ENCODE measurements around the gene BAG3. TPM values are rescaled to one million over a fixed set of nuclear protein-coding genes. Genes with fewer than 3 reads are reported as not detected.
"Not testable (repeated sequence)": the region's sequence is repeated elsewhere in the genome, so short reads cannot be mapped to it uniquely, and the experiment has no call there.

The BAG3 gene
- 10 to 100 TPM; 20.9 to 24.3 TPM for total RNA-seq

DNA sequence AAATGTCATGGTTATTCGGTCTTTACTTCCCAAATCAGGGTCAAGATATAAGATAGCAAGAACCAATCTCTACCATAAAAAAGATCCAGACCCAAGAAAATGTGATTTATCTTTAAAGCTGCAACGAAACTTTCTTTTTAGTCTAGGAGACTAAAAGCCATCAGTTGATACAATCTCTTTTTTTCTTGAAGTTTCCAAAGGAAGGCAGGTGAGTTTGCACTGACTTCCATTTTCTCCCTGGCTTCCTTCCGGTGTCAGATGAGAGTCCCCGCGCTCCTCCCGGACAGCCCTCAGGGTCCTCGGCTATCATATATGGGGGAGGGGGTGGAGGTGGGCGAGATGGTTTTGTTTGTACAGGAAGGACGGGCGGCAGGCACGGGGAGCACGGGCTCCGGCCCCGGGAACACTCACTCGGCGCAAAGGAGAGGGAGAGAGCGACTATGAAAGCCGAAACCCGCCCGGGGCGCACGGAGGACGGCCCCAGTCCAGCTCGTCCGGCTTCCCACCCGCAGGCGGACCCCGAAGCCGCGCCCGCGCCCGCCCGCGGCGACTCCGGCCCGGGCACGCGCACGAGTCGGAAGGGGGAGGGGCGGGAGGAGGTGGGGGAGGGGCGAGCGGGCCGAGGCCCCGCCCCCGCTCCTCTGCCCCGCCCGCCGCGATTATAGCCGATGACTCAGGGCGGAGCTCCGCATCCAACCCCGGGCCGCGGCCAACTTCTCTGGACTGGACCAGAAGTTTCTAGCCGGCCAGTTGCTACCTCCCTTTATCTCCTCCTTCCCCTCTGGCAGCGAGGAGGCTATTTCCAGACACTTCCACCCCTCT, at the start of gene BAG3:
Gene BAG3 (plus strand): TSS at position 689 of the 822 bp plus-strand sequence. CDS start 296 bp downstream, outside the sequence.
- peak within 1 kb of the TSS; percentile 95 for H3K27ac Mint-ChIP-seq
- CTCF ChIA-PET: interaction anchor here (0.5 to 1.1 kb wide), 3 partner anchors 161 to 1024 kb away, joined by 3 read pairs; no protein-coding TSS in a partner anchor
- H3K27me3 Mint-ChIP-seq (ENCODE audit: low read depth): no peaks in the 10 kb centered on the region
- peak; percentile 82 for DNase-seq
- intact Hi-C loops (cut with micrococcal nuclease): loop anchor here (1.0 to 10.0 kb wide), 4 partner anchors 74 to 896 kb away; partner anchors contain the start of genes CACUL1 and RGS10
- H3K9me3 Mint-ChIP-seq: no peaks in the 10 kb centered on the region
- H3K36me3 Mint-ChIP-seq (ENCODE audit: low read depth): peaks cover 2% of the 10 kb centered on the region
- peaks cover 38% of the 10 kb centered on the region for H3K4me1 Mint-ChIP-seq (ENCODE audit: low read depth)
- H3K4me3 Mint-ChIP-seq: peak within 1 kb of the TSS; percentile 97

DNA sequence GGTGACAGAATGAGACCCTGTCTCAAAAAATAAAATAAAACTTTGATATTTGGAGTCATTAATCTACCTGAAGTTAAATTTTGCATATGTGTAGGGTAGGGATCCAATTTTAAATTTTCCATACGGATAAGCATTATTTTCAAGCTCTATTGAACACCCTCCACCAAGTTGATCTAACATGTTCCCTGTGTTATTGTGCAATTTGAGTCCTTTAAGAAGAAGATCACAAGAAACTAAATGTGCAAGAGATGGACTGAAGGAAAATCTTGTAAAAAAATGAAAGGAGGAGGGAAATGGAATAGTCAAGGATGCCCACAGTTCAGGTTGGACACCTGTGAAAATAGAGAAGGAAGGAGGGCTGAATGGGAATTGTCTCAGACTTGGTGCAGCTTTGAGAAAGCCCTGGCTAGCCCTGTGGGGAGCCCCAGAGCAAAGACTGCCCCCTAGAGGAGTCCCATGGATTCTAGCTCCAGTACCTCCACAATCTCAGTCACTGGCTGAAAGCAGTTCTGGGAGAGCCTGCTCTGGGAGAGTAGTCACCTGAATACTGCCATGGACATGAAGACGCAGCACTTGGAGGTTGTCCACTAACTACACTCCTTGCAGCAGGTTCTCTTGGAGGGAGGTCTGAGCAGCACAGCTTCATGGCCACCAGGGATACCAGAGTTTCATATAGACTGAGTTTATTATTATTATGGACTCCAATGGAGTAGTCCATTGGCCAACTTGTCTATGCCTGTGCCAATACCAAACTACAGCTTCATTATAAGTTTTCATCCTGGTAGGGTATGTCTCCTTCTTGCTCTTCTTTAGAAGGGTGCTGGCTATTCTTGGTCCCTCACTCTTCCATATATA, 48.7 kb upstream of the BAG3 start:
- Mint-ChIP-seq H3K27me3 (ENCODE audit: low read depth) (no peaks in the 10 kb centered on the region), H3K27ac (no peak overlapping the region), H3K4me3 (no peak overlapping the region), H3K4me1 (ENCODE audit: low read depth) (peaks cover 15% of the 10 kb centered on the region), H3K9me3 (no peaks in the 10 kb centered on the region), H3K36me3 (ENCODE audit: low read depth) (peaks cover 11% of the 10 kb centered on the region)
- DNase-seq: peak; percentile 74
- intact Hi-C loops (cut with micrococcal nuclease): loop anchor here (1.0 kb wide), 1 partner anchor 157 kb away; no protein-coding TSS in a partner anchor
- CTCF ChIA-PET: interaction anchor here (0.7 to 1.6 kb wide), 18 partner anchors 10 to 403 kb away, joined by 3 to 8 read pairs (median 3); no protein-coding TSS in a partner anchor

DNA sequence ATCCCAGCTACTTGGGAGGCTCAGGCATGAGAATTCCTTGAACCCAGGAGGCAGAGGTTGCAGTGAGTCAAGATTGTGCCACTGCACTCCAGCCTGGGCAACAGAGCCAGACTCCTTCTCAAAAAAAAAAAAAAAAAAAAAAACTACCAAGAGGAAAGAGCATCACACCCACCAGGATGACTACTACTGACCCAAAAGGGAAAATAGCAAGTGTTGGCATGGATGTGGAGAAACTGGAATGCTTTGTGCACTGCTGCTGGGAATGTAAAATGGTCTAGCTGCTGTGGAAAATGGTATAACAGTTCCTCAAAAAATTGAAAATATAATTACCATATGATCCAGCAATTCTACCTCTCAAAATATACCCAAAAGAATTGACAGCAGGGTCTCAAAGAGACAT, 46.7 kb upstream of the BAG3 start:
- peaks cover 6% of the 10 kb centered on the region for H3K36me3 Mint-ChIP-seq (ENCODE audit: low read depth)
- peaks cover 14% of the 10 kb centered on the region for H3K4me1 Mint-ChIP-seq (ENCODE audit: low read depth)
- CTCF ChIA-PET: no interaction called here
- DNase-seq: no peak
- intact Hi-C loops (cut with micrococcal nuclease): no loop called here
- no peak overlapping the region for H3K27ac Mint-ChIP-seq
- H3K9me3 Mint-ChIP-seq: no peaks in the 10 kb centered on the region
- no peaks in the 10 kb centered on the region for H3K27me3 Mint-ChIP-seq (ENCODE audit: low read depth)
- no peak overlapping the region for H3K4me3 Mint-ChIP-seq

DNA sequence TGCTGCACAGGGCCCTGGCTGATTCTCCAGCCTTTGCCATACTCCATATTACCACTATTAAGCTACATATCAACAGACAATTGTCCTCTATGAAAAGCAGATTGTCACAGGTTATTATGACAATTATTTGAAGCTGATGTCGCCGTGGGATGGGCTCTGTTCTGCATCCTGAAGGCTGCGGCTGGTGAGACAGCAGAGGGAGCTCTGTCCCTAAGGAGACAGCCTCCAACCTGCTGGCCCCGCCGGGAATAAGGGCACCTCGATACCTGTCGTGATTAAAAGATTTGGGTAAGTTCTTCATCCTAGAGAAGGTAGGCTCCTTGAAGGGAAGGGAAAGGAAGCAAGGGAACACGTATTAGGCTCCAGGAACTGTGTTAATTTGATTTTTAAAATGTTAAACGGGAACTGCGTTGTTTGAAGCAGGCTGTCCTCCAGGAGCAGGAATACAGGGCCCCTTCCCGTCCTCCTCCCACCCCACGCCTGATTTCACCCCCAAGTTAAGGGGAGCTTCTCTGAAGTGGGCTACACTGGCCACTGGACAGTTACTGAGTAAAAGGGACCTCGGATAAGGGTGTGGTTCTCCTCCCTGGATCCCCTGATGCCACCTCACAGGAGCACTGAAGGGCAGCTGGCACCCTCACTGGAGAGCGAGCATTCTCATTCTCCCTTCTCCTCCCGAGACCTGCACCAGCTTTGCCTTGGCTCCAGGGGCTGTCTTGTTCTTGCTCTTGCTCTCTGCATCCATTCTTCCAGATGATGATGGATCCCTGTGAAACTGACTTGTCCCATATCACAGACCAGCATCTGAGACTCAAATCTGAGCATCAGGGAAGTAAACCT, 42.6 kb upstream of the BAG3 start:
- Mint-ChIP-seq H3K27me3 (ENCODE audit: low read depth) (no peaks in the 10 kb centered on the region), H3K4me3 (peak overlapping the region; percentile 33), H3K4me1 (ENCODE audit: low read depth) (peaks cover 9% of the 10 kb centered on the region), H3K36me3 (ENCODE audit: low read depth) (no peaks in the 10 kb centered on the region), H3K27ac (no peak overlapping the region), H3K9me3 (peaks cover 2% of the 10 kb centered on the region)
- CTCF ChIA-PET: interaction anchor here (0.6 to 2.1 kb wide), 16 partner anchors 9 to 408 kb away, joined by 3 to 9 read pairs (median 4); no protein-coding TSS in a partner anchor
- peak; percentile 68 for DNase-seq
- intact Hi-C loops (cut with micrococcal nuclease): loop anchor here (1.0 kb wide), 4 partner anchors 44 to 729 kb away; no protein-coding TSS in a partner anchor

DNA sequence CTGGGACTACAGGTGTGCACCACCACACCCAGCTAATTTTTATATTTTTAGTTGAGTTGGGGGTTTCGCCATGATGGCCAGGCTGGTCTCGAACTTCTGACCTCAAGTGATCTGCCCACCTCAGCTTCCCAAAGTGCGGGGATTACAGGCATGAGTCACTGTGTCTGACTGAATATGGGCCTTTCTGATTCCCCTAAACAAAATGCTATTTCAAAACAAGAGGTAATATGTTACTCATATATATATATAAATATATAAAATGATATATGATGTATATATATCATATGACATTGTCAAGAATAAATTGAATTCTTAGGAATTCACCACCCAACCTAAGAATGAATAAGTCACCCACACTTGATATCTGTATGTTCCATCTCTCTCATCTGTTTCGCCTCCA, 41.7 kb upstream of the BAG3 start:
- intact Hi-C loops (cut with micrococcal nuclease): no loop called here
- H3K27me3 Mint-ChIP-seq (ENCODE audit: low read depth): no peaks in the 10 kb centered on the region
- H3K36me3 Mint-ChIP-seq (ENCODE audit: low read depth): no peaks in the 10 kb centered on the region
- DNase-seq: no peak
- H3K9me3 Mint-ChIP-seq: peaks cover 2% of the 10 kb centered on the region
- H3K4me1 Mint-ChIP-seq (ENCODE audit: low read depth): peaks cover 9% of the 10 kb centered on the region
- CTCF ChIA-PET: interaction anchor here (0.6 to 0.8 kb wide), 3 partner anchors 50 to 1482 kb away, joined by 3 to 6 read pairs (median 5); no protein-coding TSS in a partner anchor
- H3K27ac Mint-ChIP-seq: no peak overlapping the region
- H3K4me3 Mint-ChIP-seq: no peak overlapping the region

DNA sequence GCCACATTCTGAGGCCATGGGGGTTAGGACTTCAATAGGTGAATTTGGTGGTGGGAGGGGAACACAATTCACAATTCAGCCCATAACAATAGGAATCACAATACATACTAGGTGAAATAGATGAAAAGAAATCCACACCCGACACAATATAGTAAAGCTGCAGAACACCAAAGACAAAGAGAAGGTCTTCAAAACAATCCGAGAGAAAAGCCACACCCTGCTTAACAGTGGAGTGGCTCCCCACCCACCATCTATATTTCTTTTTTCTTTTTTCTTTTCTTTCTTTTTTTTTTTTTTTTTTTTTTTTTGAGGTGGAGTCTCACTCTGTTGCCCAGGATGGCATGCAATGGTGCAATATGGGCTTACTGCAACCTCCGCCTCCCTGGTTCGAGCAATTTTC, 39.7 kb upstream of the BAG3 start:
- Mint-ChIP-seq H3K4me1 (ENCODE audit: low read depth) (peaks cover 9% of the 10 kb centered on the region), H3K27ac (no peak overlapping the region), H3K4me3 (no peak overlapping the region), H3K9me3 (peaks cover 2% of the 10 kb centered on the region), H3K36me3 (ENCODE audit: low read depth) (no peaks in the 10 kb centered on the region), H3K27me3 (ENCODE audit: low read depth) (no peaks in the 10 kb centered on the region)
- intact Hi-C loops (cut with micrococcal nuclease): no loop called here
- DNase-seq: no peak
- CTCF ChIA-PET: no interaction called here

DNA sequence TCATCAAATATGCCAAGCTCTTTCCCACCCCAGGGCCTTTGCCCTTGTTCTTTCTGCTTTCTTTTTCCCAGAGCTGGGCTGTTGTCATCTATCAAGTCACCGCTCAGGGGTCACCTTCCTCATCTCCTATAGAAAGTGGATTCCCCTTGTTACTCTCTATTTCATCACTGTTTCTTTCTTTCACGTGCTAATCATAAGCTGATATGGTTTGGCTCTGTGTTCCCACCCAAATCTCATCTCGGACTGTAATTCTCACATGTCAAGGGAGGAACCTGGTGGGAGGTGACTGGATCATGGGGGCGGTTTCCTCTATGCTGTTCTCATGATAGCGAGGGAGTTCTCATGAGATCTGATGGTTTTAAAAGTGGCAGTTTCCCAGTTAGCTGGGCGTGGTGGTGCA, 37.4 kb upstream of the BAG3 start:
- Mint-ChIP-seq H3K4me3 (no peak overlapping the region), H3K4me1 (ENCODE audit: low read depth) (peaks cover 5% of the 10 kb centered on the region), H3K27ac (no peak overlapping the region), H3K27me3 (ENCODE audit: low read depth) (no peaks in the 10 kb centered on the region), H3K36me3 (ENCODE audit: low read depth) (no peaks in the 10 kb centered on the region), H3K9me3 (peaks cover 2% of the 10 kb centered on the region)
- CTCF ChIA-PET: interaction anchor here (0.9 to 1.2 kb wide), 2 partner anchors 11 kb away, joined by 3 read pairs; no protein-coding TSS in a partner anchor
- intact Hi-C loops (cut with micrococcal nuclease): no loop called here
- DNase-seq: no peak

DNA sequence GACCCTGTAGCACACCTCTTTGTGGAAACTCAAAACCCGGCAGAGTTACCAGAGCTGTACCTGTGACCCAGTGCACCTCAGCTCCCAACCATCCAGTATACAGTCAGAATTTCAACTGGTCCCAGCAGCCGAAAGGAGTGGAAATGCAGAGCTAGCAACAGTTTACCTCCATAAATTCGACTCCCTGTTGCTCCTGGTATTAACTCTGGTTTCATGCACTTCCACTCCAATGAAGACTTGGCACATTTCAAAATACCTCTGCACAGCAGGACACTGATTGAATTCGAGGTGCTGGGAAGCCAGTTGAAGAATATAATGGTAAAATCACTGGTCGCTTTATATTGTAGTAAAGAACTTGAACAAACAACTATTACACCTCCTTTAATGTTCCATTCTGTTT, 36.5 kb upstream of the BAG3 start:
- intact Hi-C loops (cut with micrococcal nuclease): no loop called here
- no peak for DNase-seq
- Mint-ChIP-seq H3K27me3 (ENCODE audit: low read depth) (no peaks in the 10 kb centered on the region), H3K27ac (no peak overlapping the region), H3K36me3 (ENCODE audit: low read depth) (no peaks in the 10 kb centered on the region), H3K4me1 (ENCODE audit: low read depth) (no peaks in the 10 kb centered on the region), H3K4me3 (no peak overlapping the region), H3K9me3 (peaks cover 2% of the 10 kb centered on the region)
- CTCF ChIA-PET: interaction anchor here (0.6 to 0.9 kb wide), 2 partner anchors 10 to 911 kb away, joined by 3 read pairs; no protein-coding TSS in a partner anchor

DNA sequence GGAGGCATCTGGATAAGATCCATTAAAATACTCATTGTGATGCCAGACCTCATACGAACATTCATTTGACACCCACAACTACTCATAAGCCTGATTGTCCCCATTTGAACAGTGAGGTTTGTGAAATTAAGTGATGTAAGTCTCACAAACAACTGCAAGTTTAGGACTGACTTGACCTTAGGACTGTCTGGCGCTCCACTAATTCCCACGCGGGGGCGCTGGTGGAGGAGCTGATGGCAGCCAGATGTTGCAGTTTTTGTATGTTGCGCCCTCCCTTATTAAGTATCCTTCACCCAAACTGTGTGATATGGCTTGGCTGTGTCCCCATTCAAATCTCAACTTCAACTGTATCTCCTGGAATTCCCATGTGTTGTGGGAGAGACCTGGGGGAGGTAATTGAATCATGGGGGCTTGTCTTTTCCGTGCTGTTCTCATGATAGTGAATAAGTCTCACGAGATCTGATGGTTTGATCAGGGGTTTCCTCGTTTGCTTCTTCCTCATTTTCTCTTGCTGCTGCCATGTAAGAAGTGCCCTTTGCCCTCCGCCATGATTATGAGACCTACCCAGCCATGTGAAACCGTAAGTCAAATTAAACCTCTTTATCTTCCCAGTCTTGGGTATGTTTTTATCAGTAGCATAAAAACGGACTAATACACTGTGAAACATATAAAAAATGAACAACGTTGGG, 34.2 kb upstream of the BAG3 start:
- Mint-ChIP-seq H3K27ac (no peak overlapping the region), H3K4me1 (ENCODE audit: low read depth) (peaks cover 3% of the 10 kb centered on the region), H3K4me3 (no peak overlapping the region), H3K36me3 (ENCODE audit: low read depth) (no peaks in the 10 kb centered on the region), H3K9me3 (no peaks in the 10 kb centered on the region), H3K27me3 (ENCODE audit: low read depth) (no peaks in the 10 kb centered on the region)
- peak; percentile 43 for DNase-seq
- intact Hi-C loops (cut with micrococcal nuclease): no loop called here
- CTCF ChIA-PET: interaction anchor here (0.6 to 1.8 kb wide), 5 partner anchors 10 to 271 kb away, joined by 3 to 11 read pairs (median 4); no protein-coding TSS in a partner anchor

DNA sequence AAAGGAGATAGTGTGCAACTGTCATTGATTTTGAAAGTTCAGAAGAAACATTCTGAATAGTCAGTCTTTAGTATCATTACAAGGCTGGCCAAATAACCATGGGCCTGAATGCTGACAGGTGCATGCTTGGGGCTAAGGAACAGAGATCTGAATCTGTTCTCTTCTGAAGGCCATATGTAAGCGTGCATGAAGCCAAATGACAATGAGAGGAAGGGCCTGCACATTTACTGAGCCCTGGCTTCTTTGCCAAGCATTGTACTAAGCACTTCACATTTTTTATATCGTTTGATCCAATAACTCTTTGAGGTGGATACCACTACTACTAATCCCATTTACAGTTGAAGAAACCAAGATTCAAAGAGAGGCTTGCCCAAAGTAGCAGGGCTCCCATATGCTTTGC, 32.0 kb upstream of the BAG3 start:
- CTCF ChIA-PET: interaction anchor here (1.0 kb wide), 1 partner anchor 34 kb away, joined by 4 read pairs; no protein-coding TSS in a partner anchor
- intact Hi-C loops (cut with micrococcal nuclease): no loop called here
- no peak overlapping the region for H3K4me3 Mint-ChIP-seq
- H3K27me3 Mint-ChIP-seq (ENCODE audit: low read depth): no peaks in the 10 kb centered on the region
- peaks cover 3% of the 10 kb centered on the region for H3K4me1 Mint-ChIP-seq (ENCODE audit: low read depth)
- H3K36me3 Mint-ChIP-seq (ENCODE audit: low read depth): no peaks in the 10 kb centered on the region
- DNase-seq: no peak
- H3K9me3 Mint-ChIP-seq: no peaks in the 10 kb centered on the region
- no peak overlapping the region for H3K27ac Mint-ChIP-seq

DNA sequence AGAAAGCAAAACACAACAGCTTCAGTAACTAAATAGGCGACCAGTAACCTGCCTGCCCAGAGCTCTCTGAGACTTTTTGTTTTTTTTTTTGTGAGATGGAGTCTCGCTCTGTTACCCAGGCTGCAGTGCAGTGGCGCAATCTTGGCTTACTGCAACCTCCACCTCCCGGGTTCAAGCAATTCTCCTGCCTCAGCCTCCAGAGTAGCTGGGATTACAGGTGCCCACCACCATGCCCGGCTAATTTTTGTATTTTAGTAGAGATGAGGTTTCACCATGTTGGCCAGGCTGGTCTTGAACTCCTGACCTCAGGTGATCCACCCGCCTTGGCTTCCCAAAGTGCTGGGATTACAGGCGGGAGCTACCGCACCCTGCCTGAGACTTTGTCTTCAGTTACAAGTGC, 31.4 kb upstream of the BAG3 start:
- intact Hi-C loops (cut with micrococcal nuclease); H3K4me3 Mint-ChIP-seq; H3K27ac Mint-ChIP-seq; H3K9me3 Mint-ChIP-seq; H3K36me3 Mint-ChIP-seq (ENCODE audit: low read depth); DNase-seq; H3K4me1 Mint-ChIP-seq (ENCODE audit: low read depth); H3K27me3 Mint-ChIP-seq (ENCODE audit: low read depth): not testable (repeated sequence)
- CTCF ChIA-PET: interaction anchor here (0.7 kb wide), 1 partner anchor 47 kb away, joined by 3 read pairs; no protein-coding TSS in a partner anchor
